Activated CD8-positive, alpha-beta memory T cell treated with anti-CD3 and anti-CD28 coated beads, Interleukin-2, amount 50 U/mL, for 1 hour (primary cell): Measurements from ENCODE around the gene AGBL1.
"Not testable (repeated sequence)": the region's sequence is repeated elsewhere in the genome, so short reads cannot be mapped to it uniquely, and the experiment has no call there.

Experiments
- DNase-seq: peaks from one replicate; pipeline ENCODE4 v3.0.0-alpha.2; 2020; ENCODE audit errors: extremely low read depth

Gene AGBL1

DNA sequence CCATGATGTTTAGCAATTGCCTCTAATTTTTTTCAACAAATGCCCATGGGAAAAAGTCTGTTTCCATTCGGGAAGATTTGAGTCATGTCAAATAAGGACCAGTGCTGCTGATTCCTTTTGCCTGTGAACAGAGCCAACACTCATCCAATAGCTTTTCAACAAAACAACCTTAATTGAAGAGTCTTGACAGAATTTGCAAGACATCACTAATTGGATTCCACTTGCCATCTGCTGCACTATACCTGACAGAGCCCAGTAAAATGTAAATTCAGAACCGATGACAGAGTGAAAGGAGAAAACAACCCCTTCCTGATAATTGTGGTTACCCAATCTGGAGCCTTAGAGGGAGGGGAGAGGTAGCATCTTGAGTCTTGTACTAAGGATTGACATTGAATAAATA is 426.7 kb downstream of the AGBL1 start:
- DNase-seq, result no peak

DNA sequence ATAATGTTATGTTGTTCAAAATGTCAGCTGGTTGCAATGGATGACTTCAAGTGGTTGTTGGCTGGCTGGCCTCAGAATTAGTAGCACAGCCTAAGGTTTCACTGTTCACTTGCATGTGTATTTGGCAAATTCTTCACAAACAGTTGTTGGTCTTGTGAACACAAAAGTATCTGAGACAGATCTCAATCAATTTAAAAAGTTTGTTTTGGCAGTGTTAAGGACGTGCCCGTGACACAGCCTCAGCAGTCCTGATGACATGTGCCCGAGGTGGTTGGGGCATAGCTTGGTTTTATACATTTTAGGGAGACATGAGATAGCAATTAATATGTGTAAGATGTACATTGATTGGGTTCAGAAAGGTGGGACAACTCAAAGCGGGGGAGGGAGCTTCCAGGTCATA is 436.0 kb downstream of the AGBL1 start:
- DNase-seq, result no peak

DNA sequence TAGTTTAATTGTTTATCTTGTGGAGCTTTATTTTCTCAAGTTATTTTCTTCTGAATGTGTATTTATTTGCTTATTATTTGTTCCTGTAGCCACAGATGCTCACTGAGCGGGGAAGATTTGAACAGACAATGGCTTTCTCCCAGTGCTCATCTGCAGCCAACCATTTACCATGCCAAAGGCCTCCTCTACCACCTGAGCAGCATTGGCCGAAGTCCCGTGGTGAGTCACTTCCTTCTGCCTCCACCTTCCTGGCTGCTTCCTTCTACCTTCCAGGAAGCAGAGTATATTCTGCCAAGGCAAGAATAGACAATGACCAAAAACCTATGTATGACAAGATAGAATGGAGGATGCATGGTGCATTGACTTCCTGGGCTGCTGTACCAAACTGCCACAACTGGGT is 443.1 kb downstream of the AGBL1 start:
- DNase-seq, result no peak

DNA sequence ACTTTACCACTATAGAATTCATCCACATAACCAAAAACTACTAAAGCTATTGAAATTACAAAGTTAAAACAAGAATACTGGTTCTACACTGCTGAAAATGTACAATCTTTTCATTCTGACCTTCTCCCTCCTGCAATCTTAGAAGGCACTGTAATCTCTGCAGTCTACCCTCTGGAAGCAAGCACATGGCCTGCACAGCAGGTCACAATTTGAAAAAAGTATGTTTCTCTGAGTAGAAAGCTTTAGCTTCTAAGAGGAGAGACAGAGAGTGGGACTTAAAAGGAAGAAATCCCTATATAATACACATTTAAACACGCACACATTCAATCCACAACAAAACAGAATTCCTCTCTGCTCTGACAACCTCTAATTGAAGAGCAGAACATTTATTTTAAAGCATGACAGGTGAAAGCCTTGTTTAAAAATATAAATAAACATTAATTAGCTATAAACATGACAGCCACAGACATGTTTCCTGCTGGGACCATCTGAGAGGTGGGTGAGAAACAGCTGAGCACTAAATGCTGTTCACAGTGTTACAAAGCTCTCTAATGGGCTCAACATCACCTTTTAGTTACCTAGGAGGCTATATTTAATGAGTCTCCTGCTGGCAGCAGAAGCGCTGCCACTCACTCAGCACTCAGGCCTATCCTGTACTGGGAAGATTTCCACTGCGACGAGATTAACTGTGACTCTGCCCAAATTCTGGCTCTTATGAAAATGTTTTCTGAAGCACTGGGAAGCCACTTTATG is 447.4 kb downstream of the AGBL1 start:
- no peak for DNase-seq

DNA sequence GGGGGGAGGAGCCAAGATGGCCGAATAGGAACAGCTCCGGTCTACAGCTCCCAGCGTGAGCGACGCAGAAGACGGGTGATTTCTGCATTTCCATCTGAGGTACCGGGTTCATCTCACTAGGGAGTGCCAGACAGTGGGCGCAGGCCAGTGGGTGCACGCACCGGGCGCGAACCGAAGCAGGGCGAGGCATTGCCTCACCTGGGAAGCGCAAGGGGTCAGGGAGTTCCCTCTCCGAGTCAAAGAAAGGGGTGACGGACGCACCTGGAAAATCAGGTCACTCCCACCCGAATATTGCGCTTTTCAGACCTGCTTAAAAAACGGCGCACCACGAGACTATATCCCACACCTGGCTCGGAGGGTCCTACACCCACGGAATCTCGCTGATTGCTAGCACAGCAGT is 448.4 kb downstream of the AGBL1 start:
- DNase-seq, result not testable (repeated sequence)

DNA sequence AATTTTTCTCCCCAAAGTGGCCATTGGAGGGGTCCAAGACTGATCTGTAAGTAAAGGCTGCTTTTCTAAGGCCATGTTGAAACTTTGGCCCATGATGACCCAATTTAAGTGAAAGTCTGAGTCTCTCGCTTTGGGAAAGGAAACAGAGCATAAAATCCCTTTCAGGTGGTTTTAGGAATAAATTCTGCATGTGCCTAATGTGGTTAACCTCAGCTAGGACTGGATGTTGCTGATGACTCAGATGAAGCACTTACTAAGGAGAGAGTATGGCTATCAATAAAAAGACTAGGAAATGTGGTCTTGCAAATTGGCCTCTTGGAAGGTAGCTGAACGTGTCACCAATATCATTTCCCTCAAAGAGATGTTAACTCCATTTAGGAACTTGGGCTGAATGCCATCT is 458.5 kb downstream of the AGBL1 start:
- no peak for DNase-seq

DNA sequence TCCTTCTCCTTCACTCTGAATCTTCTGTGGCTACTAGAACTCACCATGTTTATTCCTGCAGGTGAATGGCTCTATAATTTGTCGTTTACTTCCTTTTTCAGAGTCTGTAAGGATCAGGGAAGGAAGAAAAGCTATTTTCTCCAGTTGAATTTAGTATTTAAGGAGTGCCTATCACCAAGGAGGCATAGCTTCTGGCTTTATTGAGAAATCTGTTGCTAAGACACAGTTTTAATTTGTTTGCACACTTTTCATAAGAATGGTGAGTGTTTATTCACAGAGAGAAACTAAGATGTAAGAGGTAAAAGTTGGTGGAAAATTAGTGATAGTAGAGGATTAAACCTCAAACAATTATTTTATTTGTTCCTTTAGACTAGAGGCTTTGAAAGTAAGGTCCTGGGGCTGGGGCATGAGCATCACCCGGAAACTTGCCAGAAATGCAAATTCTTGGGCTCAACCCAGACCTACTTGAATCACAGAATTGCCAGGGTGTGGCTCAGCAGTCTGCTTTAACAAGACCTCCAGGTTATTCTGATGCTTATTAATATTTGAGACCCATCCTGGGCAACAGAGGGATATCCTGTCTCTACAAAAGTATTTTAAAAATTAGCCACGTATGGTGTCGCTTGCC is 461.3 kb downstream of the AGBL1 start:
- no peak for DNase-seq

DNA sequence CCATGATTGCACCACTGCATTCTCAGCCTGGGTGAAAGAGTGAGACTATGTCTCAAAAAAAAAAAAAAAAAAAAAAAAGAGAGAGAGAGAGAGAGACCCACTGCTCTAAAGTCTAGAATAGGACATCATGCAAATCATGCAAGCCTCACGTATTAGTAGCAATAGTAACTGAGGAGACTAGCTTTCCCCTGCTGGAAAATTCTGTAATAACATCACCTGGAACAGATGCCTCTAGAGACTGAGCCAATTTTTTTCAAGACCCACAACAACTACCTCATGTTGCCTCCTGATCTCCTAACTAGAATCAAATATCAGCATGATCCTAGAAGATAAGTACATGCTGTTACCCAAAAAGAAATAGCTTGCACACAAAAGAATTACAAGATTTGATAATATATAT is 461.9 kb downstream of the AGBL1 start:
- no peak for DNase-seq

DNA sequence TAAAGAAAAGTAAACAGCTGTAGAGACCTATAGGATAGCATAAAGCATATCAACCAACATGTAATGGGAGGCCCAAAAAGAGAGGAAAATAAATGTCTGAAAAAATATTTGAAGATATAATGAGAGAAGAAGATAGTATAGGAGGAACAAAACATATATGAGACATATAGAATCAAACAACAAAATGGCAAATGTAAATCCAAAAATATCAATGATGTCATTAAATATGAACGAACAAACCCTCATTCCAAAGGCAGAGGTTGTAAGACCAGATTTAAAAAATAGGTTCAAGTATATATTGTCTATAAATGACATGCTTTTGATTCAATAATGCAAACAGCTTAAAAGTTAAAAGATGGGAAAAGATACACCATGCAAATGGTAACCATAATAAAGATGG is 470.4 kb downstream of the AGBL1 start:
- DNase-seq, result no peak

DNA sequence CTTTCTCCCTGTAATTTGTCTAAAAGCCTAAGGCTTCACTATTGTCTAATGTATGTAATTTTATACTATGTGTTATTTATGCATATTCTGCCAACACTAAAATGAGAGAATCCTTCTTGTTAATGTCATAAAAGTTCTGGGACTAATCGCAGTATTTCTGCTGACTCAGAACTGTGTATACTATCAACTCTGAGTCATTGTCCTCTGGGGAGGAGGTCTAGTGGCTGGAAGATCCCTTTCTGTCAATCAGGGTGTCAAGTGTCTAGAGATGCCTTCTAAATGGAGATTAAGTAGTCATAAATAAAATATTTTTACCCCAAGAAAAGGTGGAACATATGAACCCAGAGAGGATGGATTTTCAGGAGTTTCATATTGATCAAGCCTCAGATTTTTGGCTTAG is 473.4 kb downstream of the AGBL1 start:
- DNase-seq, result no peak

DNA sequence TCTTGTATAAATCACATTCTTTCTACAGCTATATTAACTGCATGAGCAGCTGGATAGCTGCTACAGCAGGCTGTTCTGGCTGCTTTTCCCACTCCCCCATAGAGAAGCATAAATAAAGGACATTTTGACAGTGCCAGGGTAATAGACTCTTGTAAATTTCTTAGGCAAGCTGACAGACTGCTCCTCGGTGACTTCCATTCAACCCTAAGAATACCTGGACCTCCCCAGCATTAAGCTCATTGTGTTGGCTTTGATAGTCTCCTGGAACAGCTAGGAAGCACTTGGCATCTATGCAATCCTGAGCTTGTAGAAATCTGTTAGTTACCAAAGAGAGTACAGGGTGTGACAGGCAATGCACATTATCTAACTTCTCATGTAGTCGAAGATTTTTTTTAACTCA is 475.4 kb downstream of the AGBL1 start:
- DNase-seq, result no peak

DNA sequence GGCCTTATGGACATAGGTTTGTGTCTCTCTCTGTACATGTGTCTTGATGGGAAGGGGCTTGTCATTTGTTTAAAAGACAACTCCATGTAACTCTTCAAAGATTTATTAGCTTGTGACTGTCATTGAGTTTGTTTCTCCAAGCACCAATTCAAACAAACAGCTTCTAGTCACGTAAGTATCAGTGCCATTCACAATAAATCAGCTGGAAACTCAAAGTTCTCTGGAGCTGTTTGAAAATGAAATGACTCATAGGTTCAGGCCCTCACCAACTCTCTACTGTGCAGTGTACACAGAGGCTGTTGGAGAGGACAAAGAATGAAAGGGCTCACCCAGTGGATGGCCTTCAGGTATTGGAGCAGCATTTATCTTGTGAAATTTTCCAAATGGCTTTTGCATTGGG is 476.3 kb downstream of the AGBL1 start:
- no peak for DNase-seq

DNA sequence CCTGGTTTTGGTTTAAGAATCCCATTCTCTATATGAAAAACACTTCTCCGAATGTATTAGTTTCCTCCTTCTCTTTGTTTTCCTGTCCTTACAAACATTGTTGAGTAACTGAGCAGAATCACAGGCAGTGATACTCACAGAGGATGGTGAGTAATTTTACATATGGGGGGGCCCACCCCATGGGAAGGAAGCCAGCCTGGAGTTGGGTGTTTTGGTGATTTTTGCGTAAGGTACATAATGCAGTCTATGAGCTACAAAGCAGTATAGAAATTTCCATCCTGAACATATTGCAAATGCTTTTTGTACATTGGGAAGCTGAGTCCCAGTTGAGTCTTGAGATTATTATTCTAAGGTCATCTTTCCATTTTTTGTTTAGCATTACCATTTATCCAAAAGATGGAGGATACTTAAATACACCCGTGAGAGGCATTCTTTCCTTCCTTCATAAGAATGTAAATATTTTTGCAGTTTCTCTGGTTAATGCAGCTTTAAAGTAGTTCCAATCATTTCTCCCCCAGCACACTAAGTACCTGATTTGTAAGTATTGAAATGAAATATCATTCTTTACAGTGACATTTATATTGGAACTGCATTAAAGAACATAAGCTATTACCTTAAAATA is 476.8 kb downstream of the AGBL1 start:
- DNase-seq, result no peak

DNA sequence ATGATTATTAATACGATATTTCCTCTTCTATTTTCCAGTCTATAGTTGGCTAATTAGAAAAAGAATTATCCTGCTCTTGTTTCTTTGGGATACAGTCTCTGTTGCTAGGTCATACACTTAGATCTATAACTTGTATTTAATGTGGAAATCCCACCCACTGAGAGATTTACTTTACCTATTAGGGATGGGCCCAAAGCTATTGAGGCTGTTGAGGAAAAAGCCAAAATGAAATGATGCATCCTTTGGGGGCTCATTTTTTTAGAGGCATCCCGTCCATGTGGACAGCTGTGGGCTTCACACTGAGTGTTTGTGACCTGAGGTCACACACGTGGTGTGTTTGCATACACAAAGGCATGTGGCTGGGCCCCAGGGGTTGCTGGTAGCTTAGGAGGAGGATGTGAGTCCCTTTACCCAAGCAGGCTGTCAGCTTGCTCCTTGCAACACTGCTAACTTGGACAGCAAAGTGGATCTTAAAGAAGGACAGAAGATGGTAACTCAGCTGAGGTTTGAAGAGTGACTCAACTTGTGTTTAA is 477.4 kb downstream of the AGBL1 start:
- no peak for DNase-seq

DNA sequence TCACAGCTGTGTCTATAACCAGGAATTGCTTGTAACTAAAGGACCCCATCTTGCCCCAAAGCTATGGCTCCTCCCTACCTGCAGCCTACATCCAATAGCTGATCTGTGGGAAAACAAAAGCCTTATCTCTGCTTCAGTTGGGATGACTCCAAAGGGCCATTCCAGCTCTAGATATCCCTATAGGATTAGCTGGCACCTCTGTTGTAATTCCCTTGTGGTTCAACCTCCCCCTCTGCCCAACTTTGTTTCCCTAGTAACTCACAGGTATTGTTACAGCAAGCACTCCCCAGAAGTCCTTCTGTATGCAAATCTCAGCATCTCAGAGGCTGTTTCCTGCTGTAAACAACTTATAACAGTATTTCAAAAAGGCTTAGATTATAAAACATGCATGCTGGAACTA is 478.6 kb downstream of the AGBL1 start:
- DNase-seq, result no peak

DNA sequence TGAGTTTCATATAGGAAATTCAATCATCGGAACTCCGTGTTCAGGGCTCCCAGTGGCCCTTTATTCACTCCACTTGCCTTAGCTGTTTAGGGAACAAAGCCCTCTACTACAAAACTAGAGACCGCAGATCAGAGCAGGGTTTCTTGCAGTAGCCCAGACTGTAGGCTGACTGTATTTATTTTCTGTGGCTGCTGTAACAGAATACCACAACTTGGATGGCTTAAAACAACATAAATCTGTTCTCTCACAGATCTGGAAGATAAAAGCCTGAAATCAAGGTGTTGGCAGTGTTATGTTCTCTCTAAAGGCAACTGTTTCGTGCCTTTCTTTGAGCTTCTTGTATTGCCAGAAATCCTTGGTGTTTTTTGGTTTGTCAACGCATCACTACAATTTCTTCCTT is 479.0 kb downstream of the AGBL1 start:
- no peak for DNase-seq

DNA sequence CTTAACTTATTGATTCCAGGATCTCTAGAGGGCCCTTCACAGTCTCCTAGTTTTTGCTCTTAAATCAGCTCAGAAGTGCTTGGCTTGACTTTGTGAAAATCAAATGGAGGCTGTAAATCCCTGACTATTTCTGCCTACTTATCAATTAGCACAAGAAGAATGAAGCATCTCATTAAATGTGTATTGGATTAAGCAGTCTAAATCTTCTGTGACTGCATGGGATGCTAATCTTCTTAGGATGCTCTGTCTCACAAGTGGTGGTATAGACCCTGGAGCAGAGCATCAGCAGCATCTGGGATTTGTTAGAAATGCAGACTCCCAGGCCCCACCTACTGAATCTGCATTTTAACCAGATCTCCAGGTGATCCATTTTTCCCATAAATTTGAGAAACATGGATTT is 488.7 kb downstream of the AGBL1 start:
- no peak for DNase-seq

DNA sequence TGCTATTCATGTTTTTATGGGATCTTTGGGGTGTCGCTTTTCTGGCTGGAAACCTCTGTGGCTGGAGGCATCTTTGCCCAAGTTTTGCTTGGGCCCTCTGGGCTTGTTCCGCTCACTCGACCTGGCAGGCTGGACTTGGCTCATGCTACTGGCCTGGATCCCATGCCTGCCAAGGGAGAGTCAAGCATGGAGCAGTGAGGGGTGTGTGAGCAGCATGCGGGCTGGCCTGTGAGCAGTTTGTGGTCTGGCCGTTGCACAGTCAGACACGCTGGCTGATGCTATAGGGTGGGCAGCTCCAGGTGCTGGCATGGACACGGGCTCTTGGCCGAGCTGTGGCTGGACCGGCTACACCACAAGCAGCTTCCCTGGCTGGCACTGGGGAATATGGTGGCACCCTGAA is 491.1 kb downstream of the AGBL1 start:
- no peak for DNase-seq

DNA sequence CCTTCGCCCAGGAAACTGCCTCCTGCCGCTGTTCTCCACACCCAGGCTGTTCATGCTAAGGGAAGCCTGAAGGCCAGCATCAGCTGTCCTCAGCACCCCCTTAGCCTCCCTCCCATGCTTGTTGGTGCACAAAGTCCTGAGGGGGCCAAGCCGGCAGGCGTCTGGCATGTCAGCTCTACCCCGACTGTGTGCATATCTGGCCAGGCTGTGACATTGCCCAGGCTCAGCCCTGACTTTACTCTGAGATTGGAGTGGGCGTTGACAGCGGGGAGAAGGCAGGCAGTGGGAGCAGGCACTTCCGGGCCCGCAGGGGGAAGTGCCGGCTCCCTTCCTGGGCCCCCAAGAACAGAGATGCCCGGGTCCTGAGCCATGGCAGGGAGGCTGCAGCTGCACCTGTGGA is 492.2 kb downstream of the AGBL1 start:
- no peak for DNase-seq

DNA sequence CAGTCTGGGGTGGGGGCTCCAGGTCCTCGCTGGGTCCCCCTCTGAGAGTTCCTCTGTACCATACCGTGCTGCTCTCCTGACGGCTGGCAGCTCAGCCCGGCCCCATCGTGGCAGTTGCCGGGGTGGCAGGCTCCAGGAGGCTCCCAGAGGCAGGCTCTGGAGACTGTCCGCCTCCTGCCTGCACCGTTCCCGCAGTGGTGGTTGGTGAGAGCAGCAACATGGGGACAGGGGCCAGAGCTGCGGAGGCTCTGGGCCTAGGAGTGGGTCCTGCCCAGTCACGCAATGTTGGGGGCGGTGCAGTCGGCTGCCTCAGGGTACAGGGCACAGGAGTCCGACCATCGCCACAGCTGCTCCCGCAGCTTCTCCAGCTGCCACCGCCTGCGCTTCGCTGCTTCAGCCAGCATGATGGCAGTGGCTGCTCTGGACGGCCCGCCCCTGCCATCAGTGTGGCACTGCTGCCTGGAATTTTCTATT is 492.7 kb downstream of the AGBL1 start:
- DNase-seq, result no peak

DNA sequence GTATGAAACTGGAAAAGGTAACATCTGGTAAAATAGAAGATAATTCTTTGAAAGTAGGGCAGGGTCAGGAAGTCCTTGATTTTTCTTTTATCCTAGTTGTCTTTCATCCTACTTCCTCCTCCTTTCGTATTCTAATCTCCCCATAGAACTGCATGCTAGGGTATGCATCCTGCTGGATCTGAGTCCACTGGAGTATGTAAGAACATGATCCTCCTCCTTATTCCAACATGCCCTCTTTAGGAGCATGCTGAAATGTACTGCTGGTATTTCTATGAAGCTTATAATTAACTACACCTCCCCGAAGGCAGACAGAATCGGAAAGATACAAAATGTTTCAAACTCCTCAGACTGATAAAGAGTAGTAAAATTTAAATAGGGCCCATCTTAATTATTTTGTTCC is 493.8 kb downstream of the AGBL1 start:
- no peak for DNase-seq

DNA sequence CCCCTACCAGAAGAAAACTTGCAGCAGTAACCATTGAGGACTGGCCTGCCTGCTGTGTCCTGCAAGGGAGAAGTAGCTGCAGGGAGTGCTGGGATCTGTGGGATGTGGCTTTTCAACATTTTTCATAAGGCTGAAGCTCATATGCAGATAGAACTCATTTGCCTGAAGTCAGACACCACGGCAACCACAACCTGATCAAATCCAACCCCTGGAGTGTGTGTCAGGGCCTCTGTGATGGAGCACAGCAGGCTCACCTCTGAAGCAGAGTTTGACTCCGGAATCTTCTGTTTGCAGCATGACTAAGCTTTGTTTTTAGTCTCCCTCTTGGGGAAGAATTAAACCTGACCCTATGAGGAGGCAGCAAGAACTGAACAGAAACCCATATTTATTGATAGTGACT is 508.7 kb downstream of the AGBL1 start:
- no peak for DNase-seq

DNA sequence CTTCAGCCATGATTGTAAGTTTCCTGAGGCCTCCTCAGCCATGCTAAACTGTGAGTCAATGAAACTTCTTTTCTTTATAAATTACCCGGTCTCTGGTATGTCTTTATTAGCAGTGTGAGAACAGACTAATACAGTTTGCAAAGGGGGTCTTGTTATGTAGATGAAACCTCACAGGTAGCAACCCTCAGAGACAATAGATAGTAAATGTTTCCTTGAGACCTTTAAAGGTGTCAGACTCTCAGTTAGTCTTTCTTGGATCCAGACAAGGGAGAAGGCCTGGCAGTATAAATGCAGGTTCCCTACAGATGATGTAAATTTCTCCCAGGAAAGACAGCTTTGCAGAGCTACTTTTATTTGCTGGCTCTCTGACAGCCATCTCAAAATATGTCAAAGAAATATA is 510.8 kb downstream of the AGBL1 start:
- no peak for DNase-seq
